Astrocyte of the cerebellum (primary cell): Measurements from ENCODE around the gene SPG7.
A peak's percentile ranks its signal among the peaks of the same experiment; 100 is the strongest.

ENCODE experiments used
- DNase-seq: peaks from one replicate; pipeline ENCODE4 v3.0.0-alpha.2; 2011; ENCODE audit warnings: low read depth
- H3K4me3 ChIP-seq: 2 replicates; pipeline ENCODE4 v1.5.1; 2011; ENCODE audit warnings: mild to moderate bottlenecking, low read depth, low read length, moderate library complexity
- in situ Hi-C: cut with HindIII; loops from 2 replicates; pipeline ENCODE4 v1.10.0; 2017; ENCODE audit warnings: low sequenced_read_pairs
- TF ChIP-seq, protein P1 (sequence below): IDR thresholded peaks from 2 replicates; pipeline ENCODE4 v1.5.1; 2012; ENCODE audit warnings: low read length, low read depth, moderate library complexity, mild to moderate bottlenecking; ENCODE audit errors: missing control alignments

The SPG7 gene

GRCh38 chr16:89560378-89561141, 52.4 kb downstream of the SPG7 start, which contains the start of gene RPL13:
RPL13 (plus strand) TSS chr16:89560682; CDS start chr16:89560960, 278 bp downstream.
- in situ Hi-C loops, result loop anchor here (5.0 kb wide), 1 partner anchor 127 kb away; the partner anchor contains the start of gene CDK10
- peak; percentile 82 for DNase-seq
- peak within 1 kb of the TSS; percentile 88 for H3K4me3 ChIP-seq
- TF ChIP-seq, protein P1, sequence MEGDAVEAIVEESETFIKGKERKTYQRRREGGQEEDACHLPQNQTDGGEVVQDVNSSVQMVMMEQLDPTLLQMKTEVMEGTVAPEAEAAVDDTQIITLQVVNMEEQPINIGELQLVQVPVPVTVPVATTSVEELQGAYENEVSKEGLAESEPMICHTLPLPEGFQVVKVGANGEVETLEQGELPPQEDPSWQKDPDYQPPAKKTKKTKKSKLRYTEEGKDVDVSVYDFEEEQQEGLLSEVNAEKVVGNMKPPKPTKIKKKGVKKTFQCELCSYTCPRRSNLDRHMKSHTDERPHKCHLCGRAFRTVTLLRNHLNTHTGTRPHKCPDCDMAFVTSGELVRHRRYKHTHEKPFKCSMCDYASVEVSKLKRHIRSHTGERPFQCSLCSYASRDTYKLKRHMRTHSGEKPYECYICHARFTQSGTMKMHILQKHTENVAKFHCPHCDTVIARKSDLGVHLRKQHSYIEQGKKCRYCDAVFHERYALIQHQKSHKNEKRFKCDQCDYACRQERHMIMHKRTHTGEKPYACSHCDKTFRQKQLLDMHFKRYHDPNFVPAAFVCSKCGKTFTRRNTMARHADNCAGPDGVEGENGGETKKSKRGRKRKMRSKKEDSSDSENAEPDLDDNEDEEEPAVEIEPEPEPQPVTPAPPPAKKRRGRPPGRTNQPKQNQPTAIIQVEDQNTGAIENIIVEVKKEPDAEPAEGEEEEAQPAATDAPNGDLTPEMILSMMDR, result no peak

DNA sequence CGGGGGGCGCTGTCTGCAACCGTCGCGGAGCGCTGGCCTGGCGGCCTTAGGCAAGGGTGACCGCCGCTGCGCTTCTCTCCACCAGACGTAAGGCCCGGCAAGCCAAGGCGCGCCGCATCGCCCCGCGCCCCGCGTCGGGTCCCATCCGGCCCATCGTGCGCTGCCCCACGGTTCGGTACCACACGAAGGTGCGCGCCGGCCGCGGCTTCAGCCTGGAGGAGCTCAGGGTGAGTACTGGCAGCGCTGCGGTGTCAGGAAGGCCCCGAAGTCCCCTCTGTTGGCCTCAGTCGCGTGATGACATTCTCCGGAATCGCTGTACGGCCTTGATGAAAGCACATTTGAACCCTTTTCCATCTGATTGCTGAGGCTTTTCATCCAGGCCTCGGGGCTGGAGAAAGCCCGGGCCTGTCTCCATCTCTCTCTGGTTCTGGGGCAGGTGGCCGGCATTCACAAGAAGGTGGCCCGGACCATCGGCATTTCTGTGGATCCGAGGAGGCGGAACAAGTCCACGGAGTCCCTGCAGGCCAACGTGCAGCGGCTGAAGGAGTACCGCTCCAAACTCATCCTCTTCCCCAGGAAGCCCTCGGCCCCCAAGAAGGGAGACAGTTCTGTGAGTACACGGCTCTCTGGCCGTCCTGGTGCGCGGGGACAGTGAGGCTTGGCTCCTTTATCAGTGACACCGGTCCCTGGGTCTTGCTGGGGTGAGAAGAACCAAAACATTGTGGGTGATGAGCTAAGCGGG, 53.1 kb downstream of the SPG7 start:
- DNase-seq, result no peak
- TF ChIP-seq, protein P1, result no peak
- H3K4me3 ChIP-seq, result peak overlapping the region; percentile 88
- in situ Hi-C loops, result loop anchor here (5.0 kb wide), 1 partner anchor 126 kb away; the partner anchor contains the start of gene CDK10

DNA sequence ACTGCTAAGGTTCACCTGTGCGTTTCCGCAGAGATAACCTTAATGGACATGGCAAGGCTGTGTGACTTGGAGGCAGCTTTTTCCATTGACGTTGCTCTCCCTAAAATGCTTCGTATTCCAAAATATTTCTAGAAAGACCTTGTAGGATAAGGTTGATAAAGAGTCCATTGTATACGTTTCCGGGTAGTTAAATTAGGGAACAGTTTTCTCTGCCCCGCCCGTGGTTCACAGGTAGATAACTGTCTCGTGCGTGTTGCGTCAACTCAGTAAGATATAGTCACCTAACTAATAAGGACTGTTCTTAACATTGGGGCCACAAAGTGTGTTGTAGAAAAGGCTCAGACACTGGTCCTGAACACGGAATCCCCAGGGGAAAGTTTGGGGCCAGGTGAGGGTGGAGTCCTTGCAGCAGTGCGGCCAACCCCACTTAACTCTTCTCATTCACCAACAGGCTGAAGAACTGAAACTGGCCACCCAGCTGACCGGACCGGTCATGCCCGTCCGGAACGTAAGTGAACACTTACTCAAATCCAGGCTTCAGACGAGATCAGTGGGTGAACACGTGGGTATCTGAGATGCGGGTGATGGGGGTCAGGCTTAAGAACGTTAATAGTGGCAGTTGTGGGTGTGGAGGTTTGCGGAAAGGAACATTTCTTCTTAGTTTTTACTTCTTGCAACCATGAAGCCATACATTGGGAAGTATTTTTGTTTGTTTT, 53.8 kb downstream of the SPG7 start:
- in situ Hi-C loops, result loop anchor here (5.0 kb wide), 1 partner anchor 125 kb away; the partner anchor contains the start of gene CDK10
- TF ChIP-seq, protein P1, result no peak
- H3K4me3 ChIP-seq, result peak overlapping the region; percentile 88
- no peak for DNase-seq

GRCh38 chr16:89562939-89563338, 54.7 kb downstream of the SPG7 start:
- H3K4me3 ChIP-seq, result peak overlapping the region; percentile 88
- in situ Hi-C loops, result loop anchor here (5.0 kb wide), 1 partner anchor 124 kb away; the partner anchor contains the start of gene CDK10
- TF ChIP-seq, protein P1, result no peak
- DNase-seq, result peak; percentile 37

- in situ Hi-C loops, result loop anchor here (5.0 kb wide), 1 partner anchor 123 kb away; the partner anchor contains the start of gene CDK10
- H3K4me3 ChIP-seq, result no peak overlapping the region
- DNase-seq, result no peak
- TF ChIP-seq, protein P1, result no peak
Measured at GRCh38 chr16:89563639-89564392, 55.6 kb downstream of the SPG7 start.
